HG02840 (cell line): ENCODE results near the gene KIFBP.

Experiments used
- ATAC-seq: cut with Tn5 transposase; IDR thresholded peaks from one replicate; pipeline ENCODE4 v1.9.1; 2021; ENCODE audit warnings: mild to moderate bottlenecking, moderate library complexity, moderate number of reproducible peaks; ENCODE audit not compliant: unreplicated experiment, low FRiP score

The KIFBP gene

DNA sequence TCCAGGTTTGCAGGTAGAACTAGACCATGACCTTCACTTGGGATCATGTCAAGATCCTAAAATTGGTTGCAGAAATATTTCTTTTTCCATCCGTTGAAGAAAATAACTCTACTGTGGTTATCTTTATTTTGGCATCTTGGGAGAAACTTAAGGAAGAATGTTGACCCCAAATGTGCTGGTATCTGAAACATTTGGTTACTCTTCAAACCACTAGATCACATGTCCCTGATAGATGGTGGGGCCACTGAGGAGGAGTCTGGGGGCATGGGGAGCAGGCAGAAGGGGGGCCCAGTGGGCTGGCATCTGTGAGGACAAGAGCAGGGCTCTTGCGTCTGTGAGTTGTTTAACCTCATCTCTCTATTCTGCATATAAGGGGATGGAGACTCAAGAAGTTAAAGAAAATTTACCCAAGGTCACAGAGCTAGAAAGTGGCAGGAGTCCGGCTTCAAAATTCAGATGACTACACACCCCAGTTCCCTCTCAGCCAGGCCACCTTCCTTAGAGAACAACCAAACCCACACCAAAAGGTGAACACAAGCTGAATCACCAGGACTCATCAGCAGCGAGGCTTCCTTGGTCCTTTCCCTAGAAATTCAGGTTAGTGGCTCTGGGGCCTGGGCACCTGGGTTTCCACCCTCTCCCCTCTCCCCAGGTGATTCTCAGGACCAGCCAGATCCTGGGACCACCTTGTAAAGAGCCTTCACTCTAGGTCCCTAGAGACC lies 58.7 kb downstream of the KIFBP start:
- no peak for ATAC-seq

DNA sequence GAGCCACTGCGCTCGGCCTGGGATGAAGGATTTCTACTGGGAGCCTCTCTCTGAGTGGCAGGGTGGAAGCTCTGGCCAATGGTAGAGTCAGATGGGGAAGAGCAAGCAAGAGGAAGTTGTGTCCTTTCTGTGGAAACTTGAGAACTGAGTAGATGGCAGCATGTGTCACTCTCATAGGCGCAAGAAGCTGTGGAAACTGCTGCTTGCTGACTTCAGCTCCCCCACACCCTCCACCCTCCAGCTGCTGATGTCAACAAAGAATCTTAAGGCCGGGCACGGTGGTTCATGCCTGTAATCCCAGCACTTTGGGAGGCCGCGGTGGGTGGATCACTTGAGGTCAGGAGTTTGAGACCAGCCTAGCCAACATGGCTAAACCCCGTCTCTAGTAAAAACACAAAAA lies 59.5 kb downstream of the KIFBP start:
- ATAC-seq, result no peak

- no peak for ATAC-seq
These were observed 61.0 kb downstream of the KIFBP start for GRCh38 chr10:69049566-69049961.

- ATAC-seq, result no peak
These were observed 62.7 kb downstream of the KIFBP start for GRCh38 chr10:69051303-69051702.

DNA sequence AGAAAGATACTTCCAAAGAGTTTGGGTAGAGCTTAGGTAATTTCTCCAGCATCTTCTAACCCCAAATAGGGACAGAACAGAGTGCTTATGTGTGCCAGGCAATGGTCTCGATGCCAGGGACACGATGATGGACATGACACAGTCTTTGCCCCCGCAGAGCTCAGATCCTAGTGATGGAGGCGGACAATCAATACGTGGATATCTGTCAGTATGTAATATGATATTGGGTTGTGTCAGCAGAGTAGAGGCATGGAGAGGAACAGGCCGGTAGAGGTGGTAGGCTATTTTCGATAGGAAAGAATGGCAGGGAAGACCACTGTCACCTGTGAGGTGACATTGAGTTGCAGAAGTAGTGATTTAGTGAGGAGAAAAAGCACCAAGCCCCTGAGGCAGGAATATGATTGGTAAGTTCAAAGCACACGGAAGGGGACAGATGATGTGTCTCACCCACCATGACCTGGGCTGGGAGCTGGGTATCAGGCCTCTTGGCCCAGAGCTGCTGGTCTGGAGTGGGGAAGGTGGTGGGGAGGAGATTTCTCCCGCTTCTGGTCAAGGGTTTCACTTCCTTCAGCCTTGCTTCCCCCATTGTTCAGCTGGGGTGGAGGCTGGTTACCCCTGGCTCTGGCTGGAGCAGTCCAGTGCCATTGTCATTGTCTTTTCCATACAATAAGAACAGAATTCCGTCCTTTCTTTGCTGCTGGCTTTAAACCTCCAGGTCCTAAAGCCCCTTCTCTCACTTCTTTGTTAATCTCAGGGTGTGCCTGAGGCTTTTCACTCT lies 63.3 kb downstream of the KIFBP start:
- no peak for ATAC-seq

DNA sequence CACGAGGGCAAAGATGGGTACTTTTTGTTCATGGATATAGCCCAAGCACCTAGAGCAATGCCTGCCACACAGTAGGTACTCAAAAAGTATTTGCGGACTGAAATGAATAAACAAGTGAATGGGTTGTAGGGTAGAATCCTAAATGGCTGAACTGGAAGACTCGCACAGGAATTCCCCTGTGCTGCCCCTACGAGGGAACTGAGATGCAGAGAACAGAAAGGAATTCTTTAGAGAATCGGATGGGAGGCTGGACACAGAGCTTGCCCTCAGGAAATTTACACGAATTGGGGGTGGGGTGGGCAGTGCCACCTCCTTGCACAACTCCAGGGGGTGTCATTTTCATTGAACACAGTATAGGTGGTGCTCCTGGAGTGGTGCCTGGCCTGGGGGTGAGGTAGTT lies 64.1 kb downstream of the KIFBP start:
- no peak for ATAC-seq

GRCh38 chr10:69055241-69055640 lies 66.6 kb downstream of the KIFBP start:
- no peak for ATAC-seq

- ATAC-seq, result no peak
These were observed 67.5 kb downstream of the KIFBP start for GRCh38 chr10:69056129-69056528.

- ATAC-seq, result no peak
These were observed 68.1 kb downstream of the KIFBP start for GRCh38 chr10:69056536-69057260.

GRCh38 chr10:69057261-69057950 lies 68.8 kb downstream of the KIFBP start:
- ATAC-seq, result no peak

GRCh38 chr10:69057951-69058297 lies 69.3 kb downstream of the KIFBP start:
- no peak for ATAC-seq

- ATAC-seq, result no peak
These were observed 71.7 kb downstream of the KIFBP start for GRCh38 chr10:69060127-69060798.

GRCh38 chr10:69061305-69062161 lies 72.9 kb downstream of the KIFBP start:
- ATAC-seq, result peak; percentile 50

GRCh38 chr10:69062901-69063300 lies 74.3 kb downstream of the KIFBP start:
- no peak for ATAC-seq

DNA sequence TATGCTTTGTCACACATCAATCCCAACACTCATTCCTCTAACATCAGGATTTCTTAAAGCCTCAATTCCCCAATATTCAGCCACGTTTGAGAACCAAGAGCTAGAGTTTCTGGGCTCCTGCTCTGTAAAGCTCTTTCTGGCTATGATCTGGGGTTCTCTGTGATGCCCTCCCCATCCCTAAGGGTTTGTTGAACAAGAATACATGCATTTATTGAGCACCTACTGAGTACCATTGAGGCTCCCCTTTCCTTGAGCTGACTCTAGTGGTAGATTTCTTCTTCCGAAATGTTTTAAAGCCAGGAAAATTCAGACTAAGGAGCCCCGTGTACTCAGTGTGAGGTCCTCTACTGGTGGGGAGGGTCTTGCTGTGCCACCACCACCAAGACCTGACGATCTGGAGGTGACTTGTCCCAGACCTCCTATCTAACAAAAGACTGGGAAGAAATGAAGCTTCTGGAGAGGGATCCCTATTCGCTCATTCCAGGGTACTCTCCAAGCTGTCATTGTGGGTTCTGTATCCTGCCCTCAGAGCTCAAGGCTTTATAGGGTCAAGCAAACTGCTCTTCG lies 76.2 kb downstream of the KIFBP start:
- no peak for ATAC-seq

DNA sequence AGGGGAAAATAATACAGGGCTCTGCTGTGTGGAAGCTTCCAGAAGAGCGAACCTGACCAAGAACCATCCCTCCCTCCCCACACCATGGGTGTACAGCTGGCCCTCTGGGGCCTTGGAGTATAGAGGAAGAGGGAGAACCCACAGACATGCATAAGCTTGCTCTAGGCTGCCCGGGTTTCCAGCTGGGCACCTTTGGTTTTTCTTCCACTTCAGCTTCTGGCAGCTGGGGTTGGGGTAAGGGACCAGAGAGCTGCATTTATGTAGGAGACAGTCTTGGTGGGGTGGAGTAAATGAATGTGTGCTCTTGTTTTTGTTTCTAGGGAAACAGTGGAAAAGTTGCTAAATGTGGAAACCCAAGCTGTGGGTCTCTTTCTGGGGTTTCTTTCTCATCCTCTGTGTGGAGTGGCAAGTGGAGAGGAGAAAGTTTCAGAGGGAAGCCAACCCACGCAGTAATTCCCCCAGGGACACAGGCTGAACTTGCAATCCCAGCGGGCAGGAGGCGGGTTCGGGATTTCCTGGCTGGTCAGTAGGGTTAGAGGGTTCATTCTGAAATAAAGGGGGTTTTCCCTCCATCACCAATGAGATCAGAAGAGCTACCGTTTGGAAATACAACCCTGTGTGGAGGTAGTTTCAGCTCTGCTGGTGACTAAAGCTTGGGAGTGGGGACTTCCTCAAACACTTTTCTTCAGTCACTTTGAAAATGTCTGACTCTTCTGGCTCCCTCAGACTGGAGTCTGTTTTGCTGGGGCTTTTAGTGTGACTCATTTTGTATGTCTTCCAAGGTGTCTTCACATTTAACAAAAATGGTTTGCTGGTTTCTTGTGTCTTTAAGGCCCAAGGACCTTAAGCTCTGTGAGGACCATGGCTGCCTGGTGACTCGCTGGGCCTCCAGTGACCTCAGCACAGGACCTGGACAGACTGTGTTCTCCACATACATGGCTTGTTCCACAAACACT lies 77.1 kb downstream of the KIFBP start:
- ATAC-seq, result peak; percentile 52
